BJ (cell line): Measurements from ENCODE around the gene EPAS1. TPM values are rescaled to one million over a fixed set of nuclear protein-coding genes. Genes with fewer than 3 reads are reported as not detected.

Experiments
- CTCF ChIA-PET: fragments of 350-600 bp; formaldehyde crosslinking; extraction: SDS; loops from one replicate; lab custom pipeline; 2021; ENCODE audit warnings: antibody characterized with exemption, inconsistent platforms; lab: Yijun Ruan, JAX
- POLR2A ChIA-PET: fragments of 300-600 bp; sonication (Branson Sonifier 250); formaldehyde crosslinking; extraction: SDS; loops from one replicate; lab custom pipeline; 2021; ENCODE audit warnings: antibody characterized with exemption; lab: Charles Lee
- DNase-seq: peaks from one replicate; pipeline ENCODE4 v3.0.0-alpha.2; 2011; ENCODE audit warnings: low read depth
- H3K27me3 ChIP-seq: 2 replicates; pipeline ENCODE4 v1.6.0; 2011; ENCODE audit warnings: low read length; ENCODE audit not compliant: control insufficient read depth, insufficient read depth
- H3K36me3 ChIP-seq: 2 replicates; pipeline ENCODE4 v1.5.1; 2011; ENCODE audit warnings: low read length; ENCODE audit not compliant: control insufficient read depth, insufficient read depth
- H3K4me3 ChIP-seq: 2 replicates; pipeline ENCODE4 v1.5.1; 2011; ENCODE audit warnings: low read depth, mild to moderate bottlenecking, control low read depth, low read length
- CTCF ChIP-seq: IDR thresholded peaks from 2 replicates; pipeline ENCODE4 v1.5.1; 2011; ENCODE audit warnings: low read depth, mild to moderate bottlenecking, control low read depth, inconsistent platforms, low read length, moderate library complexity; ENCODE audit not compliant: insufficient read depth
- polyA plus RNA-seq: library from polyadenylated mRNA; depleted of rRNA; stranded (reverse); fragments of >200 nt; gene quantifications from 2 replicates; pipeline ENCODE4 v1.2.3, GENCODE V29; 2011

Gene EPAS1
- polyA plus RNA-seq, 1 experiment = 531 TPM

GRCh38 chr2:46355756-46356155 is 58.5 kb downstream of the EPAS1 start:
- Histone ChIP-seq H3K4me3 (no peak overlapping the region), H3K36me3 (peaks cover 47% of the 10 kb centered on the region), H3K27me3 (no peaks in the 10 kb centered on the region)
- TF ChIP-seq CTCF = no peak
- no peak for DNase-seq
- ChIA-PET CTCF (interaction anchor here (1.3 to 1.7 kb wide), 2 partner anchors 10 to 362 kb away, joined by 3 to 6 read pairs; no protein-coding TSS in a partner anchor), POLR2A (no interaction called here)

GRCh38 chr2:46356991-46357390 is 59.8 kb downstream of the EPAS1 start:
- no peak for DNase-seq
- Histone ChIP-seq H3K4me3 (no peak overlapping the region), H3K27me3 (no peaks in the 10 kb centered on the region), H3K36me3 (peaks cover 55% of the 10 kb centered on the region)
- CTCF ChIA-PET = interaction anchor here (0.6 to 1.4 kb wide), 2 partner anchors 55 to 294 kb away, joined by 3 read pairs; no protein-coding TSS in a partner anchor
- no peak for TF ChIP-seq CTCF
- POLR2A ChIA-PET = no interaction called here

GRCh38 chr2:46358713-46359112 is 61.5 kb downstream of the EPAS1 start:
- TF ChIP-seq CTCF = no peak
- Histone ChIP-seq H3K36me3 (peaks cover 47% of the 10 kb centered on the region), H3K27me3 (no peaks in the 10 kb centered on the region), H3K4me3 (no peak overlapping the region)
- POLR2A ChIA-PET = no interaction called here
- DNase-seq = no peak
- CTCF ChIA-PET = interaction anchor here (1.1 to 1.4 kb wide), 2 partner anchors 41 to 296 kb away, joined by 3 read pairs; no protein-coding TSS in a partner anchor

GRCh38 chr2:46360303-46360702 is 63.1 kb downstream of the EPAS1 start:
- TF ChIP-seq CTCF = no peak
- DNase-seq = no peak
- Histone ChIP-seq H3K4me3 (no peak overlapping the region), H3K27me3 (no peaks in the 10 kb centered on the region), H3K36me3 (peaks cover 42% of the 10 kb centered on the region)
- ChIA-PET CTCF (no interaction called here), POLR2A (no interaction called here)

GRCh38 chr2:46361920-46362666 is 64.9 kb downstream of the EPAS1 start:
- Histone ChIP-seq H3K4me3 (no peak overlapping the region), H3K36me3 (peaks cover 33% of the 10 kb centered on the region), H3K27me3 (no peaks in the 10 kb centered on the region)
- DNase-seq = no peak
- no peak for TF ChIP-seq CTCF
- POLR2A ChIA-PET = interaction anchor here (1.0 kb wide), 1 partner anchor 65 kb away, joined by 4 read pairs; the partner anchor contains the start of gene EPAS1
- CTCF ChIA-PET = interaction anchor here (1.0 to 2.0 kb wide), 9 partner anchors 11 to 369 kb away, joined by 3 to 9 read pairs (median 5); no protein-coding TSS in a partner anchor
